GM15510 (cell line): ENCODE results near the gene DLX1.

Source experiments
- POLR2A ChIP-seq: IDR thresholded peaks from 3 replicates; pipeline ENCODE4 v1.6.1; 2011; ENCODE audit warnings: borderline replicate concordance; ENCODE audit not compliant: insufficient read length; ENCODE audit errors: extremely low read depth

The DLX1 gene

GRCh38 chr2:172131713-172132555 lies 46.6 kb downstream of the DLX1 start:
- no peak for TF ChIP-seq POLR2A

GRCh38 chr2:172134270-172134669 lies 49.0 kb downstream of the DLX1 start:
- TF ChIP-seq POLR2A: no peak

GRCh38 chr2:172135446-172135845 lies 50.1 kb downstream of the DLX1 start:
- TF ChIP-seq POLR2A: no peak

- TF ChIP-seq POLR2A: no peak
Measured at GRCh38 chr2:172137109-172137508, 51.8 kb downstream of the DLX1 start.

DNA sequence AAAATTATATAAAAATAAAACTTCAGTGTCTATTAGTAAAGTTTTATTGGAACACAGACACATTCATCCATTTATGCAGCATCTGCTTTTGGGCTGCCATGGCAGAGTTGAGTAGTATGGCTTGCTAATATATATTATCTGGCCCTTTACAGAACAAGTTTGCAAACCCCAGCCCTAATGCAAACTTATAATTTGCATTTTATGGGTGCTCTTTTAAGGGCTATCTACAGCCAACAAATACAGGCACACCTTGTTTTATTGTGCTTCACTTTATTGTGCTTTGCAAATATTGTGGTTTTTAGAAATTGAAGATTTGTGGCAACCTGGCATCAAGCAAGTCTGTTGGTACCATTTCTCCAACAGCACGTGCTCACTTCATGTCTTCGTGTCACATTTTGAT lies 52.6 kb downstream of the DLX1 start:
- no peak for TF ChIP-seq POLR2A
